ENCODE data around the gene UMAD1. TPM values are rescaled to one million over a fixed set of nuclear protein-coding genes. Genes with fewer than 3 reads are reported as not detected.

Gene UMAD1
- total and polyA plus RNA-seq, 2 donors (not counting 3 experiments of a cell fraction or from before 2014, with no cell fraction given), result 5.6 to 6.6 TPM

- intact Hi-C loops (cut with micrococcal nuclease), result loop anchor here (5.0 kb wide), 1 partner anchor 276 kb away; no protein-coding TSS in a partner anchor
- BruUV-seq (replicated peaks), result no TSS peak
- Histone ChIP-seq H3K36me3 (ENCODE audit: control insufficient read depth in 2 of 2, extremely low read depth in 1 of 2, insufficient read depth in 2 of 2, low read length in 2 of 2) (no peaks in the 10 kb centered on the region), H3K27ac (ENCODE audit: insufficient read depth, low read depth, low read length) (no peak overlapping the region), H3K79me2 (ENCODE audit: control insufficient read depth, insufficient read depth, low read length) (no peaks in the 10 kb centered on the region), H3K9me3 (replicated peaks; ENCODE audit: control insufficient read depth, insufficient read depth, low read length) (no peaks in the 10 kb centered on the region), H2AFZ (ENCODE audit: low read depth, low read length) (no peak overlapping the region), H3K27me3 (ENCODE audit: control insufficient read depth in 2 of 2, insufficient read depth in 2 of 2, low read length in 2 of 2) (no peaks in the 10 kb centered on the region), H3K9ac (replicated peaks; ENCODE audit: extremely low read depth, insufficient read depth, low read length) (no peak overlapping the region), H3K9me1 (replicated peaks; ENCODE audit: control insufficient read depth, extremely low read depth, insufficient read depth, low read length) (no peaks in the 10 kb centered on the region), H3K4me3 (replicated peaks in 1 of 3; ENCODE audit: insufficient read depth in 1 of 3, low read depth in 1 of 3, low read length in 3 of 3) (no peak overlapping the region), H3K4me1 (ENCODE audit: control insufficient read depth, extremely low read depth, insufficient read depth, low read length) (peaks cover 6% of the 10 kb centered on the region), H3K4me2 (ENCODE audit: insufficient read depth, low read length) (no peak overlapping the region), H4K20me1 (replicated peaks; ENCODE audit: control insufficient read depth, extremely low read depth, insufficient read depth, low read length) (no peaks in the 10 kb centered on the region)
- CTCF ChIA-PET, result interaction anchor here (0.6 to 11.7 kb wide), 5 partner anchors 9 to 56 kb away, joined by 3 to 121 read pairs (median 3); partner anchors contain the start of gene UMAD1
- TF ChIP-seq POLR2A (IDR thresholded peaks at IDR 0.05; ENCODE audit: low read depth, low read length) (no peak), MAX (IDR thresholded peaks at IDR 0.05; ENCODE audit: insufficient read depth, insufficient read length) (no peak), JUN (IDR thresholded peaks at IDR 0.05; ENCODE audit: borderline replicate concordance, insufficient read depth, insufficient read length, low read depth) (no peak), GATA2 (IDR thresholded peaks at IDR 0.05; ENCODE audit: insufficient read depth, insufficient read length, low read depth, low read length) (no peak), MYC (IDR thresholded peaks at IDR 0.05; ENCODE audit: low read depth, low read length) (no peak), POLR2AphosphoS5 (IDR thresholded peaks at IDR 0.05; ENCODE audit: insufficient read depth, low read depth, low read length) (no peak)
- TF ChIP-seq, protein P1, sequence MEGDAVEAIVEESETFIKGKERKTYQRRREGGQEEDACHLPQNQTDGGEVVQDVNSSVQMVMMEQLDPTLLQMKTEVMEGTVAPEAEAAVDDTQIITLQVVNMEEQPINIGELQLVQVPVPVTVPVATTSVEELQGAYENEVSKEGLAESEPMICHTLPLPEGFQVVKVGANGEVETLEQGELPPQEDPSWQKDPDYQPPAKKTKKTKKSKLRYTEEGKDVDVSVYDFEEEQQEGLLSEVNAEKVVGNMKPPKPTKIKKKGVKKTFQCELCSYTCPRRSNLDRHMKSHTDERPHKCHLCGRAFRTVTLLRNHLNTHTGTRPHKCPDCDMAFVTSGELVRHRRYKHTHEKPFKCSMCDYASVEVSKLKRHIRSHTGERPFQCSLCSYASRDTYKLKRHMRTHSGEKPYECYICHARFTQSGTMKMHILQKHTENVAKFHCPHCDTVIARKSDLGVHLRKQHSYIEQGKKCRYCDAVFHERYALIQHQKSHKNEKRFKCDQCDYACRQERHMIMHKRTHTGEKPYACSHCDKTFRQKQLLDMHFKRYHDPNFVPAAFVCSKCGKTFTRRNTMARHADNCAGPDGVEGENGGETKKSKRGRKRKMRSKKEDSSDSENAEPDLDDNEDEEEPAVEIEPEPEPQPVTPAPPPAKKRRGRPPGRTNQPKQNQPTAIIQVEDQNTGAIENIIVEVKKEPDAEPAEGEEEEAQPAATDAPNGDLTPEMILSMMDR (IDR thresholded peaks at IDR 0.05; ENCODE audit: extremely low read depth in 1 of 2, insufficient read depth in 1 of 2, low read depth in 1 of 2, low read length in 2 of 2), result no peak
- POLR2A ChIA-PET, result interaction anchor here (0.7 kb wide), 1 partner anchor 272 kb away, joined by 3 read pairs; no protein-coding TSS in a partner anchor
- DNase-seq (ENCODE audit: low read depth, low spot score), result peak; percentile 23
- dilution Hi-C loops (cut with MboI; ENCODE audit: extremely low pct_ligation_motif_present, low sequenced_read_pairs), result no loop called here
- FAIRE-seq, result no peak
Measured at GRCh38 chr7:7696458-7697119, 56.0 kb downstream of the UMAD1 start.
